Limb (tissue), 2 donors: Measurements from ENCODE around the gene ANGPTL5.
"Not testable (repeated sequence)": the region's sequence is repeated elsewhere in the genome, so short reads cannot be mapped to it uniquely, and the experiment has no call there.

Experiments used
- DNase-seq, 2 donors: peaks; one replicate each; pipeline ENCODE4 v3.0.0-alpha.2; 2016; ENCODE audit errors: extremely low spot score in 2 of 2

The ANGPTL5 gene

DNA sequence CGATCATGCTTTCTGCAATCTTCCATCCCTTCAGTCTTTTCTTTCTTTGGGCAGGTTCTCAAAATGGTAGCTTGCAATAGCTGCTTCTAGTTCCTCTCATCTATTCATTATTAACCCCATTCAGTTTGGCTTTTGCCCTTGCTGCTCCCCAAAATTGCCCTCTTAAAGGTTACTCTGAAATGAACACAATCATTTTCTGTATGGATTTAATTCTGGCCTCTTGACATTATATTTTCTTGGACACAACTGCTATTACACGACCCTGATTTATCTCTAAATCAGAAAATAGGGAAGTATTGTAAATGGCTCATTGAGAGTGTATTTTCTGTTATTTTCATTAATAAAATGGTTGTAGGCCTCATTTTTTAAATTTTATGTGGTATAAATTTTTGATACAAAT, at the start of gene ANGPTL5:
TSS of gene ANGPTL5 (minus strand) at position 101 of the 400 bp plus-strand sequence. CDS start 8,613 bp downstream, outside the sequence.
- DNase-seq = no peak

DNA sequence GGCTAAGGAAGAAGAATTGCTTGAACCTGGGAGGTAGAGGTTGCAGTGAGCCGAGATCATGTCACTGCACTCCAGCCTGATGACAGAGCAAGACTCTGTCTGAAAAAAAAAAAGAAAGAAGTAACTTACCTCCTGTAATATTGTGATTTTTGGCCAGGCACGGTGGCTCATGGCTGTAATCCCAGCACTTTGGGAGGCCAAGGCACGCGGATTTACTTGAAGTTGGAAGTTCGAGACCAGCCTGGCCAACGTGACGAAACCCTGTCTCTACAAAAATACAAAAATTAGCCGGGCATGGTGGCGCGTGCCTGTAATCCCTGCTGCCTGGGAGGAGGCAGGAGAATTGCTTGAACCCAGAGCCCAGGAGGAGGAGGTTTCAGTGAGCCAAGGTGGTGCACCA, 47.9 kb upstream of the ANGPTL5 start:
- not testable (repeated sequence) for DNase-seq

DNA sequence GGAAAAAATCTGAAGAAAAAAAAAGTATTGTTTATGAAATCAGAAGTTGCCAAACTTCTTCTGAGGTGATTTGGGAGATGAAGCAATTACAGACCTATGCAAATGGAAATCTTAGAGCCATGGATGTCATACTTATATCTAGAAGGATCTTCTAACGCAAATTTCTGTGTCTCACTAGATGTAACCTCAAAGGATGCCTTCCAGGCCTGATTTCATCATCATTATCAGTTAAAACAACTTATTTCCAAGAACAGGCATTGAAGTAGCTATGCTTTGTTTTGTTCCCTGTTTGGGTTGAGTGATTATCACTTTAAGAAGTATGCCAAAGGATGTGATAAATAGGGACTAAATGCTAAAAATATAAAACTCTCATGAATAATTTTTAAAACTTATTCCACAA, 43.9 kb upstream of the ANGPTL5 start:
- no peak for DNase-seq

DNA sequence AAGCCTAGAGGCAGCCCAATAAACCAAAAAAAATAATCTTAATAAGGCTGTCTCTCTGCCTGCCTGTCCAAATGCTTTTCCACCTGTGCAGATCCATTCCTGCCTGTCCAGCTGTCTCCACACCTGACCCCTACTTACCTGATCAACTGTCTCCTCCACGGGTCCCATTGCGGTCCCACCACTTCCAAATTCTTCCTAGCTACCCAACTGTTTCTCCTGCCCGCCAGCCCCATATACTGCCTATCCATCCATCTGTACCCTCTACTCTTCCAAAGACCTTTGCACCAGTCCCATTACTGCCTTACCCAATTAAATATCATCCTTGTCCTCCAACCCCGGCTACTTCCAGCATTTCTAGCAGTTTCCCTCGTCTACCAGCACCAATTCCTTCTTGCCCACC, 39.4 kb upstream of the ANGPTL5 start:
- DNase-seq = no peak

DNA sequence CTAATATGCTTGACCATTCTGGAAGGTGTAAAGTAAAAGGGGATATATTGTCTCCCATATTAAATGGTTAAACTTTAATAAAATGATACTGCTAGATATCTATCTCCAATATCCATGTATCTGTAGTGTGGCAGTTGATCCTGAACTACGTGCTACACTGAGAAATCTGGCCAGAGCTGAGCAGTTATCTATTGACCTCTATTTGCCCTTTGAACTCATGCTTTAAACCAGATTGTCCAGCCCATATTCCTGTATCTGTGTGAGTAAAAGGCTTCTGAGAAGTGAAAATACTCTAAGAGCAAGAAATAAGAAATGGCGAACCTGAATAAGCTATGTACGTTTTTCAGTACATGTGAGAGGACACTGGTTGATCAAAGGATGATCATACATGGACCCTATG, 39.0 kb upstream of the ANGPTL5 start:
- no peak for DNase-seq

DNA sequence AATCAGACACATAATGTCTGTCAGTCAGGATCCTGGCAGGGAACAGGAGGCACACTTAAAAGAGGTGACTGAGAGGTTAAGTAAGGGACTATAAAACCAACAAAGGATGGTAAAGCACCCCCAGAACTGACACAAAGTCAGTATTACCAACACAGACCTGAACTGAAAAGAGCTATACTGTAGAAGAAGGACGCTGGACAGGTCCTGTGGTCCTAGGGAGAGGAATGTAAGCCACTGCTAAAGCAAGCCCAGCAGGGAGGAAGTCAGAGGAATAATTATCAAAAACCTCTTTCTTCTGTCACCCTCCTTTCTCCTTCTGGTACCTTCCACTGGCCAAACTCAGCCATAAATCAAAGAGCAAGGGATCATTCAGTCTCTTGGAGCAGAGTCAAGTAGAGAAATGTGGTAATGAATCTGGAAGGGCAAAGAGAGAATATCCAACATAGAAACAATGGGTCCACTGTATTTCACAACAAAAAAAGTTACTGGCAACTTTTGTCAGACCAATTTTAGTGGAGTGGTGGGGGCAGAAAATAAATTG, 33.4 kb upstream of the ANGPTL5 start:
- no peak for DNase-seq

DNA sequence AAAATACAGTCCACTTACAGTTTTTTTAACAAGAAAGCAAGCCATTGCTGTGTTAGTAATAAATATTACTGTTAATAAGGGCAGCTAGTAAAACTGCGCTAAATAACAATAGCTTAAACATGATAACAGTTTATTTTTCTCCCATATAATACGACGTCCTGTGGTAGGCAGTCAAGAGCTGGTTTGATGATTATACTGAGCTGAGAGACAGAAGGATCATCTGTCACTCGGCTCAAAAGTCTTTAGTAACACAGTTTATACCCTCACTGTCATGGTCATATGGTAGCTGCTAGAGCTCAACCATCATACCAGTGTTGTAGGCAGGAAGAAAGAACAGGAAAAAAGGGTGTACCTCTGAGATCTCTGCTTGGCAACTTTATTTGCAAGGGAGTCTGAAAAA, 29.1 kb upstream of the ANGPTL5 start:
- DNase-seq = no peak

DNA sequence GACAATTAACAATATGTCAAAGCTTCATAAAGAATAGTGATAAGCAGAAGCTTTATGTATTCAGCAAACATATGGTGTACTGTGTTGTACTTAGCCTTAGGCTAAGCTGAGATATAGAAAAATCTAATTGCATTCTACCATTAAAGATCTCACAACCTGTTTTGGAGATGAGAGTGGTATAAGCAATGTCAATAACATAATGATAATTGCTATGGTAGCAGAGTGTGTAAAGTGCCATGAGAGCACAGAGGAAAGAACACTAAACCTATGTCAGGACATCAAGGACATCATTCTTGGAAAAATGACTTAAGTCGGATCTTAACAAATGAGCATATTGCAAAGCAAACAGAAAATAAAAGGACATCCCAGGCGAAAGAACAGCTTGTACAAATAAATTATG, 28.6 kb upstream of the ANGPTL5 start:
- no peak for DNase-seq

DNA sequence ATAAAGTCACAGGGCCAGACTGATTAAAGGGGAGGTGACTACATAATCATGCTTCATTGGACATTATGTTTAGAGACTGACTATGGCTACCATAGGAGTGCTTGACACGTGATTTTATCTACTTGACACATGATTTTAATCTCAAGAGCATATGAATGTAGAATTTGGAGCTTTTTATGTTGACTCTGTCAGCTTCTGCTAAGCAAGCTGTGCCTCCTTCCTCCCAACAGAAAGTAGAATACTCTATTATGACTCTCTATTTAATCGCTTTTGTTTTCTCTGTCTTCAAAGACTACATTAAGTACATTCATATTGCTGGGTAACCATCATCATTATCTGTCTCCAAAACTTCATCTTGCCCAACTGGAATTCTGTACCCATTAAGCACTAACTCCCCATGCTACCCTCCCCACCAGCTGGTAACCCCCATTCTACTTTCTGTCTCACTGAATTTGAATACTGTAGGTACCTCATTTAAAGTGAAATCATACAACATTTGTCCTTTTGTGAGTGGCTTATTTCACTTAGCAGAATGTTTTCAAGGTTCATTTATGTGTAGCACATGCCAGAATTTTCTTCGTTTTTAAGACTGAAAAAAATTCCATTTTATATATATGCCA, 24.7 kb upstream of the ANGPTL5 start:
- DNase-seq = no peak

DNA sequence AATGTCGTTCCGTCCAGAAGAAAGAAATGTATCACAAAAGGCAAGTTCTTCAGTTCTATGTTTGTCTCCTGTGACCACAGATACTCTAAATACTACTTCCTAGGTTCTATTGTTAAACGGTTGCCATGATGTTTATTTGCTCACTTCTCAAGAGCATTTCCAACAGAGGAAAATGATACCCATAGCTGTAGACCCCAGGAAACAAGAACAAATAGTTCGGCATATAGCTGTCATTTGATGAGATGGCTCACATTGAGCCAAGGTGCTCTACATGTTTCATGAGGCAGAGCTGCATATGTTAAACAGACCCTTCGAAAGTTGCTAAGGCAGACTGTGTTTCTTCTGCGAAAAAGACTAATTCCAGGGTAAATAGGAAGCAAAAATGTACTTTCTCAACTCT, 15.4 kb upstream of the ANGPTL5 start:
- no peak for DNase-seq

DNA sequence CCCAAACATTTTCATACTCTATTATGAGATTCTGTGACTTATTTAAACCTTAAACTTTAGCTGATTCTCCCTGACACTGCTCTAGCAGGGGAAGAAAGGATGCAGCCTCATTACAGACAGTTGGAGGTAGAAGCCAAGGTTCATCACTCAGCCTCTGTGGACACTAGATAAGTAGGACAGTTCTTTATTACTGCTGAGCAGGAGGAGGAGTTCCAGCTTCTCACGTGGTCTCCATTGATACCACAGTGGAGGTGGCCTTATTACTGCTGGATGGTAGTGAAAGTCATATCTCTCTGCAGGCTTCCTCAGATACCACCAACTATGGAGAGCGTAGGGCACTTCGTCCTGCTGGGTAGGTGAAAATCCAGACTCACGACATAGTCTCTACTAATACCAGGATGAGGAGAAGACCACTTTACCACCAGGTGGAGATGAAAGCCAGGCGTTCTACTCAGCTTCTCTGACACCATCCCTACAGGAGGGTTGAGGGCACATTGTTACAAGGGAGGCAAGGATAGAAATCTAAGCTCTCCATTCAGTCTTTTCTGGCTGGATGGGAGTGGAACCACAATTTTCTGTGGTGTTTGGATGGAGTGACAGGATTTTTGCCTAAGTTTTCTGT, 13.1 kb upstream of the ANGPTL5 start:
- DNase-seq = no peak

DNA sequence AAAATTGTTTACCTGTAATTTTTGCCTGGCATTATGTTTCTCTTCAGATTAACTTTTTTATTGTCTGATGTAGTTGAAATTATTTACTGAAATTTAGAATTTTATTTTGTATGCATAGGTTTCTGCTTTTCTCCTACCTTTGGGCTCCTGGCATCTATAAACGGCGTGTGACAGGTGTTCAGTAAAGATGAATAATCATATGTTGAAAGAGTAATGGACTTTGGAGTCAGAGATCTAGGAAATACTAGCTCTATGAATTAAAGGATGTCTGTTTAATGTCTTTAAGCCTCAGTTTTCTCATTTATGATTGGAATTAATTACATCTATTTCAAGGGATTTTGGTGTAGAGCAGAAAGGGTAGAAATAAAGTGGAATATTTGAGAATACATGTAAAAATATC, 7.2 kb upstream of the ANGPTL5 start:
- no peak for DNase-seq

DNA sequence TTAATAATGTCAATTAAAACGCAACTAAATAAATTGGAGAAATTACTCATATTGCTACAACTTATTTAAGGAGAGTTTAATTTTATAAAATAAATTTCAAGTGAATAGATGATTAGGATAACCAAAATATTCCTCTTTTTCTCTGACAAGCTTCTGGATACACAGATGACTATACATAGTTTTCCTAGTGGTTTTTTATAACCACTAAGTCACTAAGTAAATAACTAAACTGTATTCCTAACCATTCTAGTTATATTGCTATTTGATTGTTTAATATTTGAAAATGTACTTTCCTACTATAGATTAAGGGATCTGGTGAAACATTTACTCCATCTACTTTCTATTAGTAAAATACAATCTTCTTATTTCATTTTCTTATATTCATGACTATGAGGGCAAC, 4.7 kb upstream of the ANGPTL5 start:
- DNase-seq = no peak

DNA sequence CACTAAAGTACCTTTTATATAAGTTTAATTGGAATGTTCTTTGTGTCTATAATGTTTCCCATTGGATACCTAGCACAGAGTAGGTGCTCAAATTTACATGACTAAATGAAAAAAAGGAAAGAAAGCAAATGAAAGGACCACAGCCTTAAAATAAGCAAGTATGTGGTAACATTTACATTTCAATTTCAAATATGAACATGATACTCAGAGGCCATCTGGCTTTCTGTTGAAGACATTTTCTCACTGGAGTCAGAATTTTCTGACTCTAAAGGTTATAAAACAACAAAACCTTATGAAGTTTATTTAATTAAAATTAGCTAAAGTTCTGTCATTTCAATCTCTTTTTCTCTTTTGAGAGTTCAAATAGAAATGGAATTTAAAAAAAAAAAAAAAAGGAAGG, 904 bp upstream of the ANGPTL5 start:
- no peak for DNase-seq

DNA sequence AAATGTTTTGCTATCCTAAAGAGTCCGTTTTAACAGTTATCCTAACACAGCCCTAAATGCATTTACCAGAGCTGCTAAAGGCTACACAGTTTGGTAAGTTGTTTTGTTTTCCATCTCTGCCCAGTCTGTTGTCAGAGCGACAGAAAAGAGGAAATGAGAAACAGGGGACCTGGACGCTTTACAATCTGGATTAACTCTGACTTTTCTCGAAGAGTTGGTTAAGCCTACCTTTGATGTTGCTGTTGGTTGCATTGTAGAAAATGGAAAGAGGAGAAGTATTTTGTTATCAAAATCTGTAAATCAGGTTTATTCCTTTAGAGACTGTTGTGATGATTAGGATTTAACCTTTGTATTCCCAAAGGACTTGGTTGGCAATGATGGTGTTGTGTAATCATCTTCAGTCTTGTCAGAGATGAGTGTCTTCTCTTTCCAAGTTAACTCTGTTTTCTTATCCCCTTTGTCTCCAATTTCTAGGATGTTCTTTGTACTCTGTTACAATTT, 481 bp downstream of the ANGPTL5 start:
- peak in 1 of 2 donors; percentile 66 for DNase-seq

DNA sequence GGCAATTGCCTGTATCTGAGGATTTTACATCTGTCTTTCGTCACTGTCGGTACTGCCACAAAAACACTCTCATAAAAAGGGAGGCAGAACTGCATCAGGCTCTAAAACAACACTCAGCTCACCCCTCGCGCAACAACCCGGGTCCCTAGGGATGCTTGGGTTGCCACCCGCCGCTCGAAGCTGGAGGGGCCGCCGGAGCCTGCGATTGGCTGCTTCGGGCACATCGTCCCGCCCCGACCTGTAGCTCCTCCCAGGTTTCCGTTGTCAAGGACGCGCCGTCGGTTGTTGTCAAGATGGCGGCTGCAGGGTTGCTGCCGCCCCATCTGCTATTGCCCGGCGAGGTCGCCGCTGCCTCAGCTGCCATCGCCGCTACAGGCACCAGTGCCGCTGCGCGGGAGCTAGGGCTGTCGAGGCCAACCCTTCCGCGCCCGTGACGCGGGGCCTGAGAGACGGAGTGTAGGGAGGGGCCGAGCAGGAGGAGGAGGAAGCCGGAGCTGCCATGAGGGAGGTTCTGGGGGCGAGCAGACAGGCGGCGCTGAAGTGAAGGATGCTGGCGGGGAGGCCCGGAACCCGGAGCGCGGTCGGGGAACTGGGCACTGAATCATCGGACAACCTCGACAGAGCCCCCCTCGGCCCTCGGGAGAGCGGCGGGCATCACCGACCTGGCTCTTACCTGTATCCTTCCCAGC, 1.4 kb downstream of the ANGPTL5 start, which contains the start of gene CEP126:
TSS of gene CEP126 (plus strand) at position 273 of the 689 bp plus-strand sequence. CDS start at position 548, 275 bp downstream.
- peak; percentile 94 to 97 for DNase-seq

DNA sequence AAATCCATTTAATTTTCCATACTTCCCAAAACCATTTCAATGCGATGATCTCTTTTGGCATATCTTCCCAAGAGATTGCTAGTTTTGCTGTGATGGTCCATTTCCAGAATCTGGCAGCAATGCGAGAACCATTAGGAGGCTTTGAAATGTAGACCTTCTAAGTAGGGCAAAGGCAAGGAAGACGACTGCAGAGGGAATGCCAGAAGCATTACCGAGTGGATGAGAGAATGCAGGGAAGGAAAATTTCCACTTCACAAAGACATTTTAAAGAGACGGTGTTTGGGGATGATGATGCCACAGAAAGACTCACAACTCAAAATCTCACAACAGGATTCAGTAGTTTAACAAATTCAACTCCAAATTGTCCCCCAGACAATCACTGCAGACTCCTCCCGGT, 2.0 kb downstream of the ANGPTL5 start:
- peak in 1 of 2 donors; percentile 54 for DNase-seq

DNA sequence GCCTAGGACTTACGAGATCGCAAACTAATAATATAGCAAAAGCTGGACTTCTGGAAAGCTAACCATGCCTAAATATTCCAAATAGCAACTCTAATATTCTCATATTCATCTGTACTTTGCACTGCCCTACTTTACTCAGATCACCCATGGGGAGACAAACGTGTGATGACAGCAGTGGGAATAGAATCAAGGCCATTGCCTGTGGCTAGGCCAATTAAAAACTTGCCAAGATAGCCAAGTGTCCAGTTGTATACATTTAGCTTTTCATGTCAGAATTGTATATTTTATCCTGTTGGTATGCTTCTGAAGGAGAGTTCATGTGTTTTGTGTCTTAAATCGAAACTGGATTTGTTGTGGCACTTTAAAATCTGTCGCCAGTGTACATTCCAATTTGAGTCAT, 2.7 kb downstream of the ANGPTL5 start:
- no peak for DNase-seq

DNA sequence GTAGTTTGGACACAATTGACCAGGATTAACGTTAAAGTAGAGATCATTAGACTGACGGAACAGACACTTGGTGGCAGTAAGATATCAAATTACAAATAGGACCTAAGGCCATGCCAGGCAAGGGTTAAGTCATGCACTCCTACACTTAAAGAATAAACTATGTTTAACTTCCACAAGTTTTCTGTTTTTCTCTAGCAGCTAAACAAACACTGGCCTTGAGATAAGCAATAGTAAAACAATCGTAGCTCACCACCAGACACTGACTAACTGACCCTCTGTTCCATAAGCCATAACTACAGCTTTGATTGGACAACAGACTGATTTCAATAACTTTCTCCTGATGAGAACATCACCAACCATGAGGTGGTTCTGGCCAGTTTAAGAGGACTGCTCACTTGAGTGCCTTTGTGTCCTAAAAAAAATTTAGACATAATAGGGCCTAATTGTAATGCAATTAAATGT, 3.5 kb downstream of the ANGPTL5 start:
- no peak for DNase-seq

DNA sequence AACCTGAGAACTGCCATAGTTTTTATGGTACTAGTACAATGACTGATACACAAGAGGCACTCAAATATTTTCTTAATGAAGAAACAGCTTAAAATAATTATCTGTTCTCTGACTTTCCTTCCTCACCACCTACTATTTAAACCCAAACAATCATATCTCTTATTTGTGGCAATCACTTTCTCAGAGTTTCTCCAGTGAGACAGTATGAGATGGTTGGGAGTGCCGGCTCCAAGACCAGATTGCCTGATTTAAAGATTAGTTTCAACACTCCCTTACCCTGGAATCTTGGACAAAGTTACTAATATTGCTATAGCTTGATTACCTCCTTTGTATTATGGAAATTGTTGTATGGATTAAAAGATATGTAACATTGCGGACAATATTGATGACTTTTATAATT, 7.2 kb downstream of the ANGPTL5 start:
- no peak for DNase-seq

DNA sequence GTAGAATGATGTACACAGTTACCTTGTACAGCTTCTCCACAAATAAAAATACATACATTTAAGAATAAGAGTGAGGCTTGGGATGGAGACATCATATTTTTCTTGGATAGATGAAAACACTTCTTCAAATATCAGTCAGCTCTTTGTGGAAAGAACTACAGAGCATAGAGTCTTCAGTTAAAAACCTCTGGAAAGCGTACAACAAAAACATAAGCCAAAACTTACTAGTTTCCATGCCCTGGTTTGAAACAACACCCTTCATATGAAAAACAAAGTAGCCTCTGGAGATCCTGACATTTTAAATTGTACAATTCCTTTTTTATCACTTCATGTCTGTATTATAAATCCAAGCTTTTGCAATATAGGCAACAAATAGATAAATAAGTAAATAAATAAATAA, 8.5 kb downstream of the ANGPTL5 start:
- DNase-seq = no peak

DNA sequence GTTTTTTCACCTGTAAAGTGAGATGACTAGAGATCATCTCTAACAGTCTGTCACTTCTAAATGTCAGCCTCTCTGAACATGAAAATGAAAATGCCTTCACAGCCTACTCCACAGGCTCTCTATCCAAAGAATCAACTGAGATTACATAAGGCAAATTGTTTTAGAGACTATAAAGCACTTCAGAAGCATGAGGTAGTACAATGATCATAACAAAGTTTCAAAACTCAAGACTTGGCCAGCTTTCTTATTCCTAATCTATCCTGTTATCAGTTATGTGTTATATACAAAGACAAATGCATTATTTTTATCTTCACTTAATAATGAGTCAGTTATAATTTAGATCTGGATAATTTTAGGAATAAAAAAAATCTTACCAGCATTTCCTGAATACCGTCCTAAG, 21.8 kb downstream of the ANGPTL5 start:
- DNase-seq = no peak
